ENCODE data around the gene GMIP.

GRCh38 chr19:19649155-19649554 is 5.7 kb upstream of the GMIP start:
- no peak for TF ChIP-seq EZH2phosphoT487 (IDR thresholded peaks at IDR 0.05; ENCODE audit: borderline replicate concordance, low read length)
- TF ChIP-seq CTCF (conservative IDR thresholded peaks at IDR 0.05; ENCODE audit: low read depth, low read length) = no peak
- no peak for TF ChIP-seq EZH2 (IDR thresholded peaks at IDR 0.05; ENCODE audit: low read length, unreplicated experiment)

Measured in PC-3 (cell line).